Stimulated activated effector memory CD8-positive, alpha-beta T cell treated with anti-CD3 and anti-CD28 coated beads, Interleukin-12 subunit alpha, Interleukin-12 subunit beta, amount 100 ng/mL, for 72 hours (primary cell): Measurements from ENCODE around the gene NTSR1.

Experiments used
- ATAC-seq: fragments of 150-1000 bp; cut with Tn5 transposase; 2 replicates; pipeline ENCODE4 v1.10.0; 2021
- DNase-seq, 2 donors: peaks; one replicate each; pipeline ENCODE4 v3.0.0; 2021 to 2022; ENCODE audit warnings: low spot score in 2 of 2
- H3K27ac Mint-ChIP-seq: one replicate; pipeline ENCODE4 v1.8.0; 2022; ENCODE audit warnings: mild to moderate bottlenecking, mixed read lengths
- H3K36me3 Mint-ChIP-seq: one replicate; pipeline ENCODE4 v1.8.0; 2022; ENCODE audit warnings: mild to moderate bottlenecking, mixed read lengths
- H3K4me1 Mint-ChIP-seq: one replicate; pipeline ENCODE4 v1.8.0; 2022; ENCODE audit warnings: mixed read lengths
- H3K4me3 Mint-ChIP-seq: one replicate; pipeline ENCODE4 v1.8.0; 2022; ENCODE audit warnings: mild to moderate bottlenecking, mixed read lengths
- H3K9me3 Mint-ChIP-seq: one replicate; pipeline ENCODE4 v1.8.0; 2022; ENCODE audit warnings: mixed read lengths

NTSR1 gene

GRCh38 chr20:62765432-62766070 lies 56.9 kb downstream of the NTSR1 start:
- ATAC-seq (no peak), DNase-seq (no peak)
- H3K36me3 Mint-ChIP-seq: no peaks in the 10 kb centered on the region
- no peak overlapping the region for H3K4me3 Mint-ChIP-seq
- H3K4me1 Mint-ChIP-seq: peaks cover 8% of the 10 kb centered on the region
- H3K27ac Mint-ChIP-seq: no peak overlapping the region
- H3K9me3 Mint-ChIP-seq: no peaks in the 10 kb centered on the region

- Mint-ChIP-seq H3K4me1 (peaks cover 8% of the 10 kb centered on the region), H3K4me3 (no peak overlapping the region), H3K36me3 (no peaks in the 10 kb centered on the region), H3K9me3 (no peaks in the 10 kb centered on the region), H3K27ac (no peak overlapping the region)
- ATAC-seq: no peak
- no peak for DNase-seq
Measured at GRCh38 chr20:62766071-62766450, 57.4 kb downstream of the NTSR1 start.

DNA sequence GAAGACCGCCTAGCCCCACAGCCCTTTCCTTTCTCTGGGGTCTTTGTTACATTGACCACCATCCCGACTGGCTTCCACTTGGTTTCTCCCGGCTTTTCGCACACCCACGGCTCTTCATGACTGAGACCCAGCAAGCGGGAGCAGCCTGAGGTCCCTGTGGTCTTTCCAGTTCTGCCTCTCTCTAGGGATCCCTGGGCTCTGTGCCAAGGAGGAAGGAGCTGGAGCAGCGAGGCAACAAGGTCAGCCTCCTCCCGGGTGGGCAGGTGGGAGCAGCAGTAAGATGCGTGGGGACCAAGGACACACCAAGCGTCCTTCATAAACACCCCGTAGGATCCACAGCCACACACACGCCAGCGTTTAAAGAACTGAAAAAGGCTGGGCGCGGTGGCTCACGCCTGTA lies 58.1 kb downstream of the NTSR1 start:
- Mint-ChIP-seq H3K4me1 (peaks cover 8% of the 10 kb centered on the region), H3K4me3 (no peak overlapping the region), H3K36me3 (no peaks in the 10 kb centered on the region), H3K27ac (peak overlapping the region; percentile 36), H3K9me3 (no peaks in the 10 kb centered on the region)
- DNase-seq (no peak), ATAC-seq (no peak)

GRCh38 chr20:62768234-62768546 lies 59.6 kb downstream of the NTSR1 start:
- DNase-seq (no peak), ATAC-seq (no peak)
- H3K4me1 Mint-ChIP-seq: peaks cover 17% of the 10 kb centered on the region
- H3K27ac Mint-ChIP-seq: peak overlapping the region; percentile 36
- no peaks in the 10 kb centered on the region for H3K9me3 Mint-ChIP-seq
- no peaks in the 10 kb centered on the region for H3K36me3 Mint-ChIP-seq
- no peak overlapping the region for H3K4me3 Mint-ChIP-seq

- Mint-ChIP-seq H3K27ac (peak overlapping the region; percentile 36), H3K4me1 (peaks cover 18% of the 10 kb centered on the region), H3K9me3 (no peaks in the 10 kb centered on the region), H3K36me3 (no peaks in the 10 kb centered on the region), H3K4me3 (no peak overlapping the region)
- ATAC-seq (no peak), DNase-seq (no peak)
Measured at GRCh38 chr20:62768551-62769287, 60.1 kb downstream of the NTSR1 start.

- H3K36me3 Mint-ChIP-seq: no peaks in the 10 kb centered on the region
- H3K27ac Mint-ChIP-seq: no peak overlapping the region
- ATAC-seq: no peak
- no peaks in the 10 kb centered on the region for H3K9me3 Mint-ChIP-seq
- no peak for DNase-seq
- H3K4me1 Mint-ChIP-seq: peaks cover 23% of the 10 kb centered on the region
- H3K4me3 Mint-ChIP-seq: no peak overlapping the region
Measured at GRCh38 chr20:62769346-62770071, 60.9 kb downstream of the NTSR1 start.

GRCh38 chr20:62770111-62770910 lies 61.7 kb downstream of the NTSR1 start:
- H3K4me1 Mint-ChIP-seq: peaks cover 31% of the 10 kb centered on the region
- H3K9me3 Mint-ChIP-seq: no peaks in the 10 kb centered on the region
- no peak for DNase-seq
- no peaks in the 10 kb centered on the region for H3K36me3 Mint-ChIP-seq
- no peak for ATAC-seq
- no peak overlapping the region for H3K4me3 Mint-ChIP-seq
- H3K27ac Mint-ChIP-seq: no peak overlapping the region

DNA sequence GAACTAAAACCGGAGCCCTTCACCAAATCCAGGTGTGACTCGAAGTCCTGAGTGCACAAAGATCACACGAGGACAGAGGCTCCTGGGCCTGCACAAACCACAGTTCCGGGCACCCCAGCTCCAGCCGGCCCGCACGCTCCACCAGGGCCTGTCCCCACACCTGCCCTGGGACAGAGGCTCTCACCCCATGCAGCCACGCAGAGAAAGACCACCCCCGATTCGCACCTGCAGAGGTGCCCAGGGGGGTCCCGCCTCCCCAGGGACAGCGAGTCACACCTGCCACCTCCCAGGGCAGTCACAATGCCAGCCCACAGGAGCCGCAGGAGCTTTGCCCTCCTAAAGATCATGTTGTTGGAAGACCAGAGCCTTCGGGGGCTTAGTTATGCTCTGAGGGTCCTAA lies 62.3 kb downstream of the NTSR1 start:
- no peak overlapping the region for H3K27ac Mint-ChIP-seq
- DNase-seq (no peak), ATAC-seq (no peak)
- H3K4me1 Mint-ChIP-seq: peaks cover 37% of the 10 kb centered on the region
- no peaks in the 10 kb centered on the region for H3K36me3 Mint-ChIP-seq
- no peaks in the 10 kb centered on the region for H3K9me3 Mint-ChIP-seq
- H3K4me3 Mint-ChIP-seq: no peak overlapping the region

GRCh38 chr20:62771396-62772102 lies 62.9 kb downstream of the NTSR1 start:
- Mint-ChIP-seq H3K9me3 (no peaks in the 10 kb centered on the region), H3K36me3 (no peaks in the 10 kb centered on the region), H3K27ac (peak overlapping the region; percentile 54), H3K4me1 (peaks cover 44% of the 10 kb centered on the region), H3K4me3 (no peak overlapping the region)
- DNase-seq (no peak), ATAC-seq (no peak)

- H3K9me3 Mint-ChIP-seq: peaks cover 3% of the 10 kb centered on the region
- ATAC-seq (no peak), DNase-seq (no peak)
- no peak overlapping the region for H3K27ac Mint-ChIP-seq
- no peaks in the 10 kb centered on the region for H3K36me3 Mint-ChIP-seq
- H3K4me1 Mint-ChIP-seq: peaks cover 45% of the 10 kb centered on the region
- no peak overlapping the region for H3K4me3 Mint-ChIP-seq
Measured at GRCh38 chr20:62772103-62772611, 63.5 kb downstream of the NTSR1 start.

GRCh38 chr20:62772619-62772989 lies 64.0 kb downstream of the NTSR1 start:
- Mint-ChIP-seq H3K4me3 (no peak overlapping the region), H3K27ac (peak overlapping the region; percentile 32), H3K4me1 (peaks cover 46% of the 10 kb centered on the region), H3K9me3 (peaks cover 3% of the 10 kb centered on the region), H3K36me3 (no peaks in the 10 kb centered on the region)
- ATAC-seq: no peak
- DNase-seq: no peak

DNA sequence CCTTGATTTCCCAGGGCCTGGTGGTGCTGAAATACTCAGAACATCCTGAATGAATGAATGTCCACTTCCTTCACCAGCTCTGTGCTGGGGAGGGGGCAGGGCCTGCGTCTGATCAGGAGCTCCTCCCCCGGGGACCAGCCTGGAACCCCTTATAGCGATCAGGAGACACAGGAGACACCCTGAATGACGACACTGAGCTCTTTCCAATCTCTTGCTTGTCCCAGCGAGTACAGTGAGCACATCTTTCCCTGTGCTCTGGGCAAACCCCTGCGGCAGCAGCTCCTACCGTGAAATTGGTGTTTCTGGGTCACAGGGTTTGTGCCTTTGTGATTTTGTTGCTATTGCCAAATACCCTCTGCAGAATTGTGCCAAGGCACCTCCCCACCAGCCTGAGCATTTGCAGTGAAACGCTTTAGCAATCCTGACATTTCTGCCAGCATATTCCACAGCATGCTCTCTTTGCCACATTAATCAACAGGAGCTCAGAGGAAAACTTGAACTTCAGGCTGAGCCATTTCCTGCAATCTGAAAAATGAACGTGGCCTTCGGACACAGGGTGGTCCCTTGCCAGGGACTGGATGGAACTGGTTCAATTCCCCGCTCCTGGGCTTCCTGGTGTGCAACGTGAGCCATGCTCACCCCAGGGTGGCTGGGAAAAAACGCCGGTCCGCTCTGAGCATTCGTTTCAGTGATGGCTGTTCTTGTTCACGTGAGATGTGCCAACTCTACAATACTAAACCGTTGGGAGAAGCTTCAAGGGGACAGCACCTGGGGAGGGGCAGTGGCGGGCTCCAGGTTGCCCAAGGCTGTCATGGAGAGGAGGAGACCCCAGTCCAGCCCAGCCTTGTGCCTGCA lies 64.6 kb downstream of the NTSR1 start:
- Mint-ChIP-seq H3K9me3 (peaks cover 3% of the 10 kb centered on the region), H3K4me1 (peaks cover 46% of the 10 kb centered on the region), H3K4me3 (no peak overlapping the region), H3K36me3 (no peaks in the 10 kb centered on the region), H3K27ac (peak overlapping the region; percentile 32)
- DNase-seq (no peak), ATAC-seq (no peak)

GRCh38 chr20:62773845-62774714 lies 65.4 kb downstream of the NTSR1 start:
- no peak overlapping the region for H3K4me3 Mint-ChIP-seq
- peaks cover 46% of the 10 kb centered on the region for H3K4me1 Mint-ChIP-seq
- H3K27ac Mint-ChIP-seq: peak overlapping the region; percentile 98
- H3K36me3 Mint-ChIP-seq: no peaks in the 10 kb centered on the region
- ATAC-seq (no peak), DNase-seq (no peak)
- peaks cover 3% of the 10 kb centered on the region for H3K9me3 Mint-ChIP-seq
